ENCODE results near the gene DTX4. TPM values are rescaled to one million over a fixed set of nuclear protein-coding genes. Genes with fewer than 3 reads are reported as not detected.

The DTX4 gene
- total and polyA plus RNA-seq, 2 of the 4 experiments (the other 2 are of a cell fraction): 2.7 to 3.0 TPM

DNA sequence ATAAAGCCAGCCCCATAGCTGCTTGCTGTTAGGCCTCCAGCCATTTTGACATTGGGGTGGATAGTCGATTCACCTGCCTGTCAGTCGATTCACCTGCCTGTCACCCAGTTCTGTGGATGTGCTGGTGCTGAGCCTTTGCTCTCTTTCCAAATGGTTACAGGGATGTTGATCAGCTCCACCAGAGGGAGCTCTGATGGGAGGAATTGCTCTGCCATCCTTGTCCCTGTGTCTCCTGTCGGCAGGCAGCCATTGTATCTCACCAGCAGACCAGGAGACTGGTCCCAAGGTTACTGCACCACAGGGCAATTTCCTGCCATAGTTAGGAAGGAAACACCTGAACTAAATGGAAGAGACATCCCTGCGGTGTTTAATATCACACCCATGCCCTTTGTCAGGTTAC, 34.7 kb downstream of the DTX4 start:
- POLR2A ChIA-PET (ENCODE audit: unreplicated experiment): no interaction called here
- in situ Hi-C loops (cut with MboI; ENCODE audit: low sequenced_read_pairs): no loop called here

More for the DNA sequence above, 34.7 kb downstream of the DTX4 start:
- Histone ChIP-seq H4K91ac (ENCODE audit: insufficient read depth, low read depth, low read length) (no peak overlapping the region), H2AFZ (replicated peaks; ENCODE audit: low read length, poor library complexity) (no peak overlapping the region), H3K4ac (ENCODE audit: low read depth, low read length) (no peak overlapping the region), H2BK5ac (ENCODE audit: low read depth, low read length, poor library complexity, severe bottlenecking) (no peak overlapping the region), H4K8ac (ENCODE audit: low read depth in 2 of 2, low read length in 2 of 2) (no peak overlapping the region), H3K9me3 (ENCODE audit: control insufficient read depth, insufficient read depth, low read length) (no peaks in the 10 kb centered on the region), H3K56ac (ENCODE audit: extremely low read depth, insufficient read depth, low read length) (no peak overlapping the region), H4K5ac (ENCODE audit: low read depth, low read length) (no peak overlapping the region), H3K14ac (replicated peaks; ENCODE audit: low read depth, low read length) (no peak overlapping the region), H3K27me3 (ENCODE audit: control insufficient read depth, insufficient read depth, low read length) (peaks cover 6% of the 10 kb centered on the region; the same call in 1 of the 2 replicates), H2AK9ac (replicated peaks; ENCODE audit: low read depth, low read length, poor library complexity) (no peak overlapping the region), H3K79me1 (ENCODE audit: low read depth in 1 of 2, low read length in 2 of 2) (no peaks in the 10 kb centered on the region), H4K20me1 (ENCODE audit: insufficient read depth, low read length) (peaks cover 8% of the 10 kb centered on the region), H3K18ac (ENCODE audit: low read depth, low read length) (no peak overlapping the region), H3K9ac (ENCODE audit: low read depth, low read length) (no peak overlapping the region), H3K9me1 (ENCODE audit: insufficient read depth, low read length) (peaks cover 15% of the 10 kb centered on the region; the same call in 1 of the 2 replicates), H3K23ac (ENCODE audit: low read depth, low read length) (no peak overlapping the region), H3K36me3 (ENCODE audit: control insufficient read depth, insufficient read depth, low read length) (peaks cover 25% of the 10 kb centered on the region), H3K4me3 (ENCODE audit: insufficient read depth, low read depth, low read length) (no peak overlapping the region), H3K4me1 (ENCODE audit: control insufficient read depth, insufficient read depth, low read length) (peaks cover 13% of the 10 kb centered on the region), H2BK20ac (ENCODE audit: low read depth, low read length) (no peak overlapping the region), H2BK120ac (ENCODE audit: low read depth, low read length) (no peak overlapping the region), H2BK15ac (ENCODE audit: low read depth, low read length) (no peak overlapping the region), H2AK5ac (ENCODE audit: low read depth, low read length) (no peak overlapping the region), H3K27ac (ENCODE audit: insufficient read depth, low read length) (no peak overlapping the region), H3K4me2 (ENCODE audit: low read depth, low read length) (no peak overlapping the region)
- dilution Hi-C loops (cut with HindIII; ENCODE audit: low sequenced_read_pairs, unreplicated experiment) (no loop called here), intact Hi-C loops (cut with micrococcal nuclease) (no loop called here)
- CTCF ChIA-PET: interaction anchor here (0.7 to 1.7 kb wide), 9 partner anchors 13 to 65 kb away, joined by 3 to 13 read pairs (median 3); partner anchors contain the start of gene DTX4
- BruUV-seq (replicated peaks): no TSS peak
- peak; percentile 55 for TF ChIP-seq CTCF (conservative IDR thresholded peaks at IDR 0.05; ENCODE audit: low read depth, low read length)
- TF ChIP-seq MAZ (IDR thresholded peaks at IDR 0.05; ENCODE audit: borderline replicate concordance, low read depth, low read length): no peak
- no peak for TF ChIP-seq RFX5 (IDR thresholded peaks at IDR 0.05; ENCODE audit: low read depth, low read length)
- TF ChIP-seq NFE2L2 (IDR thresholded peaks at IDR 0.05; ENCODE audit: low read depth, low read length): no peak
- TF ChIP-seq BHLHE40 (IDR thresholded peaks at IDR 0.05; ENCODE audit: low read depth, low read length): no peak
- no peak for TF ChIP-seq ELK1 (IDR thresholded peaks at IDR 0.05; ENCODE audit: borderline replicate concordance, low read depth, low read length)
- TF ChIP-seq RAD21 (IDR thresholded peaks at IDR 0.05; ENCODE audit: low read length): peak; percentile 23; the same call in 1 of the 2 replicates
- peak; percentile 45 for TF ChIP-seq SMC3 (IDR thresholded peaks at IDR 0.05; ENCODE audit: low read depth, low read length)
- DNase-seq: peak; percentile 25
- no CpG with 5 or more reads among the region's 4 CpGs for WGBS, 2 experiments (ENCODE audit: extremely low coverage in 2 of 2, insufficient read length in 1 of 2)
- ATAC-seq (ENCODE audit: low read depth): peak; percentile 28
